Effector memory CD4-positive, alpha-beta T cell (primary cell): Measurements from ENCODE around the gene RIPK1.
"Not testable (repeated sequence)": the region's sequence is repeated elsewhere in the genome, so short reads cannot be mapped to it uniquely, and the experiment has no call there.

Experiments used
- DNase-seq, 3 donors: peaks; one replicate each; pipeline ENCODE4 v3.0.0-alpha.2; 2020
- H3K27ac ChIP-seq: 2 replicates; pipeline ENCODE4 v1.7.0; 2013; ENCODE audit warnings: mild to moderate bottlenecking, low read length, moderate library complexity; ENCODE audit not compliant: insufficient read depth, poor library complexity, severe bottlenecking
- H3K27me3 ChIP-seq: replicated peaks from 2 replicates; pipeline ENCODE4 v1.7.0; 2013; ENCODE audit warnings: mild to moderate bottlenecking, low read length; ENCODE audit not compliant: insufficient read depth, control insufficient read depth, poor library complexity, severe bottlenecking
- H3K36me3 ChIP-seq: 2 replicates; pipeline ENCODE4 v1.7.0; 2013; ENCODE audit warnings: mild to moderate bottlenecking, low read length, moderate library complexity; ENCODE audit not compliant: control insufficient read depth, insufficient read depth
- H3K4me1 ChIP-seq: 2 replicates; pipeline ENCODE4 v1.7.0; 2013; ENCODE audit warnings: low read length, mild to moderate bottlenecking; ENCODE audit not compliant: control insufficient read depth, insufficient read depth, poor library complexity, severe bottlenecking
- H3K4me3 ChIP-seq: 2 replicates; pipeline ENCODE4 v1.7.0; 2013; ENCODE audit warnings: low read length, low read depth, mild to moderate bottlenecking; ENCODE audit not compliant: insufficient read depth, poor library complexity, severe bottlenecking
- H3K9me3 ChIP-seq: 2 replicates; pipeline ENCODE4 v1.7.0; 2013; ENCODE audit warnings: mild to moderate bottlenecking, low read length, moderate library complexity; ENCODE audit not compliant: control insufficient read depth

RIPK1 gene

DNA sequence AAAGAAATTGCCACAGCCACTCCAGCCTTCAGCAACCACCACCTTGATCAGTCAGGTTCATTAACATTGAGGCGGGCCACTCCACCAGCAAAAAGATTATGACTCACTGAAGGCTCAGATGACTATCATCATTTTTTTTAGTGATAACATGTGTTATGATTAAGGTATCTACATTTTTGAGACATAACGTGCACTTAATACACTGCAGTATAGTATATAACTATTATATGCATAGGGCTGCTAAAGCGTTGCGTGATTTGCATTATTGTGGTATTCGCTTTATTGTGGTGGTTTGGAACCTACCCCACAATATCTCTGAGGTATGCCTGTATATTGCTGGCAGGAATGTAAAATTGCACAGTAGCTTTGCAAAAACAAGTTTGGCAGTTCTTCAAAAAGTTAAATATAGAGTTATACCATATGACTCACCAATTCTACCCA, 6.8 kb upstream of the RIPK1 start:
- no peaks in the 10 kb centered on the region for H3K36me3 ChIP-seq
- no peaks in the 10 kb centered on the region for H3K27me3 ChIP-seq
- DNase-seq, result no peak
- no peak overlapping the region for H3K27ac ChIP-seq
- no peak overlapping the region for H3K4me3 ChIP-seq
- H3K4me1 ChIP-seq, result peaks cover 6% of the 10 kb centered on the region
- no peaks in the 10 kb centered on the region for H3K9me3 ChIP-seq

DNA sequence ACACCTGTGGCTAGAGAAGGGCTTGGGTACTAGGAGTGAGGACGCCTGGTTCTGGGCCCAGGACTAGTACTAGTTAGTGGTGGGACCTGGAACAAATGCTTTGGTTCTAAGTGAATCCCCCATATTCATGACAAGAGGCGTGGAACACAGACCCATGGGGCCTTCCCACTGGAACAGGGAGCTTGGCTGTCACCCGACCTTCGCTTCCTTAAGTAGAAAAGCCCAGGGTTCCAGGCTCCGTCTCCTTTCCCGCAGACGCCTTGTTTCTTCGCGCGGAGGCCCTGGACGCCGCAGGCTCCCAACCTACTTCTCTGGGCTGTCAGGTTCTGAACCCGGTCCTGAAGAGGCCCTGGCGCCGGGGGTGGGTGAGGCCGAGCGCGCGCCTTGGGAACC, 5.0 kb upstream of the RIPK1 start:
- peak overlapping the region; percentile 83 for H3K4me3 ChIP-seq
- H3K27ac ChIP-seq, result peak overlapping the region; percentile 82
- not testable (repeated sequence) for H3K27me3 ChIP-seq, H3K36me3 ChIP-seq, DNase-seq, H3K9me3 ChIP-seq
- H3K4me1 ChIP-seq, result peaks cover 10% of the 10 kb centered on the region

GRCh38 chr6:3063733-3064700, 4.3 kb upstream of the RIPK1 start:
- no peaks in the 10 kb centered on the region for H3K27me3 ChIP-seq
- H3K9me3 ChIP-seq, result no peaks in the 10 kb centered on the region
- peak overlapping the region; percentile 82 for H3K27ac ChIP-seq
- no peaks in the 10 kb centered on the region for H3K36me3 ChIP-seq
- peaks cover 10% of the 10 kb centered on the region for H3K4me1 ChIP-seq
- H3K4me3 ChIP-seq, result peak overlapping the region; percentile 83
- peak; percentile 83 to 88 (median 86) for DNase-seq

DNA sequence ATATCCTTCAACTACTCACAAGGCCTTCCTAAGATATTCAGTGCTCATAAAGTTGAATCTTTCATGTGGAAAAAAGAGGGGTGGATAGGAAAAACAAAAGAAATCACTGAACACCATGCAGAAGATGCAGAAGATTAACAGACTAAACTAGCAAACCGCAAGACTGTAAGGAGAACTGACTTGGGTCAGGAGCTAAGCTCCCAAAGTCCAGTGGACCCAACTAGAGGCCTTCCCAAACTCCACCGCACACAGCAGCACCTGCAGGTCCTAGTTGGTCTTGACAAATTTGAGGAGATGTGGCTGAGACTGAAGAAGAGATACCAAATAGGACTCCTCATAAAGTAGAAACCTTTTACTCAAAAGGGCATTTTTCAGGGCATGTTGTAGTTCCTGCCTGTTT, 3.3 kb downstream of the RIPK1 start:
- Histone ChIP-seq H3K9me3 (no peaks in the 10 kb centered on the region), H3K27ac (no peak overlapping the region), H3K4me1 (peaks cover 27% of the 10 kb centered on the region), H3K36me3 (peaks cover 13% of the 10 kb centered on the region), H3K4me3 (no peak overlapping the region), H3K27me3 (no peaks in the 10 kb centered on the region)
- no peak for DNase-seq

GRCh38 chr6:3072798-3073197, 4.5 kb downstream of the RIPK1 start:
- peaks cover 23% of the 10 kb centered on the region for H3K36me3 ChIP-seq
- DNase-seq, result no peak
- no peaks in the 10 kb centered on the region for H3K27me3 ChIP-seq
- no peaks in the 10 kb centered on the region for H3K9me3 ChIP-seq
- H3K4me1 ChIP-seq, result peaks cover 24% of the 10 kb centered on the region
- no peak overlapping the region for H3K4me3 ChIP-seq
- H3K27ac ChIP-seq, result no peak overlapping the region

- Histone ChIP-seq H3K27ac (no peak overlapping the region), H3K4me3 (no peak overlapping the region), H3K4me1 (peaks cover 23% of the 10 kb centered on the region), H3K36me3 (peaks cover 29% of the 10 kb centered on the region), H3K27me3 (no peaks in the 10 kb centered on the region), H3K9me3 (no peaks in the 10 kb centered on the region)
- no peak for DNase-seq
Observed at GRCh38 chr6:3073382-3073781, 5.1 kb downstream of the RIPK1 start.

DNA sequence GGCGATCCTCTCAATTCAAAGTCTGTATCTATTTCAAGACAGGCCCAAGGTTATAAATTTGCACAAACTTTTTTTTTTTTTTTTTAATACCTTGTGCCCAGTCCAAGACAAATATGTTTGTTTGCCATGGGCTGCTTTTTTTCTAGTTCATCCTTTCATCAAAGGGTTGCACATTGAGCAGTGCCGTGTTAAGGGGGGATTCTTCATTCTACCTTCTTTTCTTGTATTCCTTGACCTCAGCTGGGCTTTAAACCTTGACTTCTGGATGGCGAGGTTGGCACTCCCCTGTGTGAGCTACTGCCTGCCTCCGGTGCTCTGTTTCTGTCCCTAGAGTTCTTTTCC, 7.4 kb downstream of the RIPK1 start:
- H3K4me3 ChIP-seq, result no peak overlapping the region
- H3K4me1 ChIP-seq, result peaks cover 14% of the 10 kb centered on the region
- peaks cover 51% of the 10 kb centered on the region for H3K36me3 ChIP-seq
- H3K27ac ChIP-seq, result peak overlapping the region; percentile 14
- no peak for DNase-seq
- no peaks in the 10 kb centered on the region for H3K9me3 ChIP-seq
- H3K27me3 ChIP-seq, result no peaks in the 10 kb centered on the region

DNA sequence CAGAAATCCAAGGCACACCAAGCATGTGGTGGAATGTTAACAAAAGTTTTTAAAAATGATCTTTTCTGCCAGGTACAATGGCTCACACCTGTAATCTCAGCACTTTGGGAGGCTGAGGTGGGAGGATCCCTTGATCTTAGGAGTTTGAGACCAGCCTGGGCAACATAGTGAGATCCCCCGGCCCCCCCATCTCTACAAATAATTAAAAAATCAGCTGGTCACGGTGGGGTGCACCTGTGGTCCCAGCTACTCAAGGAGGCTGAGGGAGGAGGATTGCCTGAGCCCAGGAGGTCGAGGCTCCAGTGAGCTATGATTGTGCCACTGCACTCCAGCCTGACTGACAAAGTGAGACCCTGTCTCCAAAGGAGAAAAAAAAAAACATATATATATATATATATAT, 8.0 kb downstream of the RIPK1 start:
- no peaks in the 10 kb centered on the region for H3K9me3 ChIP-seq
- DNase-seq, result no peak
- H3K4me3 ChIP-seq, result no peak overlapping the region
- H3K4me1 ChIP-seq, result peaks cover 14% of the 10 kb centered on the region
- no peaks in the 10 kb centered on the region for H3K27me3 ChIP-seq
- H3K36me3 ChIP-seq, result peaks cover 57% of the 10 kb centered on the region
- H3K27ac ChIP-seq, result no peak overlapping the region

- Histone ChIP-seq H3K36me3 (peaks cover 61% of the 10 kb centered on the region), H3K4me1 (peaks cover 14% of the 10 kb centered on the region), H3K9me3 (no peaks in the 10 kb centered on the region), H3K27ac (no peak overlapping the region), H3K4me3 (no peak overlapping the region), H3K27me3 (no peaks in the 10 kb centered on the region)
- no peak for DNase-seq
Observed at GRCh38 chr6:3077430-3077829, 9.1 kb downstream of the RIPK1 start.

- H3K4me3 ChIP-seq, H3K9me3 ChIP-seq, H3K27ac ChIP-seq, DNase-seq, H3K27me3 ChIP-seq: not testable (repeated sequence)
- Histone ChIP-seq H3K36me3 (peaks cover 63% of the 10 kb centered on the region), H3K4me1 (peaks cover 14% of the 10 kb centered on the region)
Observed at GRCh38 chr6:3078952-3079351, 10.7 kb downstream of the RIPK1 start.
